ENCODE data around the gene DNAJB11.

GRCh38 chr3:186577521-186577920 is 7.0 kb downstream of the DNAJB11 start:
- no peak for TF ChIP-seq CTCF (IDR thresholded peaks at IDR 0.05 in 8 of 11, conservative IDR thresholded peaks at IDR 0.05 in 3 of 11)
- no peak for TF ChIP-seq POLR2A (IDR thresholded peaks at IDR 0.05)

Data from spleen (tissue), 7 donors.